Upper lobe of right lung (tissue), 1 donor: ENCODE measurements around the gene AFM. TPM values are rescaled to one million over a fixed set of nuclear protein-coding genes. Genes with fewer than 3 reads are reported as not detected.
A peak's percentile ranks its signal among the peaks of the same experiment; 100 is the strongest.

Experiments
- ATAC-seq: fragments of 200-7000 bp; cut with Tn5 transposase; one replicate; pipeline ENCODE4 v1.9.1; 2020; ENCODE audit warnings: mild to moderate bottlenecking, moderate library complexity
- DNase-seq: peaks from one replicate; pipeline ENCODE4 v3.0.0-alpha.2; 2020
- H3K27ac ChIP-seq: fragments of 200-600 bp; one replicate; pipeline ENCODE4 v1.8.0; 2022
- H3K27me3 ChIP-seq: fragments of 200-600 bp; one replicate; pipeline ENCODE4 v1.8.0; 2022; ENCODE audit warnings: mild to moderate bottlenecking
- H3K36me3 ChIP-seq: fragments of 200-600 bp; one replicate; pipeline ENCODE4 v1.8.0; 2022
- H3K4me1 ChIP-seq: fragments of 200-600 bp; one replicate; pipeline ENCODE4 v1.8.0; 2022
- H3K4me3 ChIP-seq: fragments of 200-600 bp; one replicate; pipeline ENCODE4 v1.8.0; 2022; ENCODE audit warnings: mild to moderate bottlenecking
- H3K9me3 ChIP-seq: fragments of 200-600 bp; one replicate; pipeline ENCODE4 v1.8.0; 2022
- CTCF ChIP-seq: fragments of 200-600 bp; IDR thresholded peaks from one replicate; pipeline ENCODE4 v1.8.0; 2022; ENCODE audit warnings: antibody characterized with exemption
- intact Hi-C: fragments of 100-400 bp; cut with DNase I; formaldehyde crosslinking; loops from one replicate; pipeline ENCODE4 v1.11.0; 2022
- total RNA-seq: library from RNA; stranded (reverse); fragmentation: NEBNext Ultra II Directional; extraction: Animal tissue kit (Norgen Biotek cat#: 25700); gene quantifications from one replicate; pipeline ENCODE4 v1.2.1, GENCODE V29; 2021
- donor health status: DM: no; HTN: yes; CAD: no; lungs with severe emphysema.

Gene AFM
- total RNA-seq, 1 donor from 2014 or later: not detected

DNA sequence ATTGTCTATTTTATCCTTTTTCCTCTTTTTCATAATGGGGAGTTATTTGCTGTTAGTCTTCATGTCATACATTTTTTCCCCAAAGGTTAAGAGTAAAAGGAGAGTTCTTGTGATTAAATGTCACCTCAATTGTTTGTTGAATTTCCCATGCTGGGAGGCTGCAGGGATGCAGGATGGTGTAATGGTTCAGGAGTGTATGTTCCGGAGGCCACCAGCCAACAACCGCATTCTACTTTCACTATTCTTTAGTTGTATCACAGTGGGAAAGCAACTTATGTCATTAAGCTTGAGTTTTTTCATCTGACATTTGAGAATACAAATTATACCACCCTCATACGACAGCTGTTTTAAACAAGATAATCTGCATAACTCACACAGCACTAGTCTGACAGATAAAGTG lies 30.1 kb upstream of the AFM start:
- H3K9me3 ChIP-seq: no peaks in the 10 kb centered on the region
- ATAC-seq: no peak
- no peaks in the 10 kb centered on the region for H3K27me3 ChIP-seq
- no peak for TF ChIP-seq CTCF
- no peak overlapping the region for H3K27ac ChIP-seq
- H3K4me3 ChIP-seq: no peak overlapping the region
- no peak for DNase-seq
- intact Hi-C loops: no loop called here
- H3K36me3 ChIP-seq: no peaks in the 10 kb centered on the region
- H3K4me1 ChIP-seq: no peaks in the 10 kb centered on the region

DNA sequence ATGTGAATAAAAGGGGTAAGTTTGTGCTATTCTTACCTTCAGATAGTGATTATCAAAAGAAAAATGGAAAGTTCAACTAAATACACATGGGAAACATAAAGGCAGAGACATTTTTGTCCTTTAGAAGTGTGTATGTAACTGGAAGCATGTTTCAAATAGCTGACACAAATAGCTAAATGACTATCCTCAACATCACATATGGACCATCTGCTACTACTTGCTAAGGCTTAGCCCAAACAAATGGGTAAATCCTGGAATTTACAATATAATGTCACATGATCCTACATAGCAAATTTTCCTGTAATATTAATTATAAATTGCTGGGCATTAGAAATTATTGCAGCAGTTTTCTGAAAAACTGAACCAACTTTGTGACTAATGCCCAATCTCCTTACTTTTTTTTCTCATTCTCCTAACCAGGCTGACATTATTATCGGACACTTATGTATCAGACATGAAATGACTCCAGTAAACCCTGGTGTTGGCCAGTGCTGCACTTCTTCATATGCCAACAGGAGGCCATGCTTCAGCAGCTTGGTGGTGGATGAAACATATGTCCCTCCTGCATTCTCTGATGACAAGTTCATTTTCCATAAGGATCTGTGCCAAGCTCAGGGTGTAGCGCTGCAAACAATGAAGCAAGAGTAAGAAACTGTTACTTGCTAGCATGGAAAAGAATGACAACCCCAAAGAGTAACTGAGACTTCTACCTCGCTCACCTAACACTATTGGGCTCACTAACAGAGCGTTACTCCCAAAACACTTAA lies 29.4 kb upstream of the AFM start:
- Histone ChIP-seq H3K27ac (no peak overlapping the region), H3K27me3 (no peaks in the 10 kb centered on the region), H3K36me3 (no peaks in the 10 kb centered on the region), H3K4me1 (no peaks in the 10 kb centered on the region), H3K4me3 (no peak overlapping the region), H3K9me3 (no peaks in the 10 kb centered on the region)
- TF ChIP-seq CTCF: no peak
- no peak for ATAC-seq
- no peak for DNase-seq
- intact Hi-C loops: no loop called here

DNA sequence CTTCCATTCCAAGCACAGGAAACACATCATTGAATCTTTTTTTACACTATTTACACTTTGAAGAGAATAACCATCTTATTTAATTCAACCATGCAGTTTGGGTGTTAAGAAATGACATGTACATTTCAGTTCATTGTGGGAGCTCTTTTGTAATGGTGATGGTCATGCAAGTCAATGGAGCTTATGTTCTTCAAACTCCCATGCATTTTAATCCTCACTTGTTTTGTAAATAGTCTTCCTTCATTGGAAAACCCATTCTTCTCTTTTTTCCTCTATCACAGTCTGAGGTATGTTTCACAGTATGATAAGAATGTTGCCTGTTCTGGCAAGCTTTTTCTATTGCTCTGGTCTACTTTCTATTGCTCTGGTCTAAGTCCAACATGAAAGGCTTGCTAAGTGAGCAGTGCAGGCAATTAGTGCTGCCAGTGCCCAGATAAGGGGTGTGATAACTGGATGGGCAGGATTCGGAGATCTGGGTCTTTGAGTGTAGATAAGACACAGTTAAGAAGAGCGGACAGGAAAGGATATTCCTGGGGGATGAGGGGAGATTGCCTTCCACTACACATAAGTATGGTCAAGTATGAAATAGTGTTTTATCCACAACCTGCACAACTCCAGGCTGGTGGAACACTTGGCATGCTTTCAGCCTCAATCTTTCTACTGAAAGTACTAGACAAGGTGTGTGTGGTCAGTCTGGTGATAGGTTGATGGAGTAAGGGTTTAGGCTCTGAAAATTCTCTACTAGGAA lies 28.4 kb upstream of the AFM start:
- ATAC-seq: peak; percentile 23
- no peak overlapping the region for H3K27ac ChIP-seq
- H3K27me3 ChIP-seq: no peaks in the 10 kb centered on the region
- DNase-seq: no peak
- no peaks in the 10 kb centered on the region for H3K4me1 ChIP-seq
- no peaks in the 10 kb centered on the region for H3K9me3 ChIP-seq
- TF ChIP-seq CTCF: no peak
- no peaks in the 10 kb centered on the region for H3K36me3 ChIP-seq
- H3K4me3 ChIP-seq: no peak overlapping the region
- intact Hi-C loops: no loop called here

GRCh38 chr4:73453701-73454005 lies 27.9 kb upstream of the AFM start:
- intact Hi-C loops: no loop called here
- no peaks in the 10 kb centered on the region for H3K27me3 ChIP-seq
- peak; percentile 33 for ATAC-seq
- H3K4me3 ChIP-seq: no peak overlapping the region
- no peak overlapping the region for H3K27ac ChIP-seq
- H3K9me3 ChIP-seq: no peaks in the 10 kb centered on the region
- no peak for TF ChIP-seq CTCF
- H3K4me1 ChIP-seq: no peaks in the 10 kb centered on the region
- H3K36me3 ChIP-seq: no peaks in the 10 kb centered on the region
- DNase-seq: no peak

- Histone ChIP-seq H3K4me1 (no peaks in the 10 kb centered on the region), H3K4me3 (no peak overlapping the region), H3K27ac (no peak overlapping the region), H3K27me3 (no peaks in the 10 kb centered on the region), H3K9me3 (no peaks in the 10 kb centered on the region), H3K36me3 (no peaks in the 10 kb centered on the region)
- no peak for DNase-seq
- ATAC-seq: no peak
- intact Hi-C loops: no loop called here
- no peak for TF ChIP-seq CTCF
Observed at GRCh38 chr4:73454920-73455319, 26.6 kb upstream of the AFM start.
